ENCODE results near the gene RNU2-1.
"Not testable (repeated sequence)": the region's sequence is repeated elsewhere in the genome, so short reads cannot be mapped to it uniquely, and the experiment has no call there.

RNU2-1 gene

GRCh38 chr17:43233877-43234276 is at the start of gene RNU2-1:
RNU2-1 (minus strand) TSS chr17:43233977.
- not testable (repeated sequence) for DNase-seq

- DNase-seq = not testable (repeated sequence)
Measured at GRCh38 chr17:43272914-43273313, 39.1 kb upstream of the RNU2-1 start.

- DNase-seq = not testable (repeated sequence)
Measured at GRCh38 chr17:43272483-43272882, 38.7 kb upstream of the RNU2-1 start.

DNA sequence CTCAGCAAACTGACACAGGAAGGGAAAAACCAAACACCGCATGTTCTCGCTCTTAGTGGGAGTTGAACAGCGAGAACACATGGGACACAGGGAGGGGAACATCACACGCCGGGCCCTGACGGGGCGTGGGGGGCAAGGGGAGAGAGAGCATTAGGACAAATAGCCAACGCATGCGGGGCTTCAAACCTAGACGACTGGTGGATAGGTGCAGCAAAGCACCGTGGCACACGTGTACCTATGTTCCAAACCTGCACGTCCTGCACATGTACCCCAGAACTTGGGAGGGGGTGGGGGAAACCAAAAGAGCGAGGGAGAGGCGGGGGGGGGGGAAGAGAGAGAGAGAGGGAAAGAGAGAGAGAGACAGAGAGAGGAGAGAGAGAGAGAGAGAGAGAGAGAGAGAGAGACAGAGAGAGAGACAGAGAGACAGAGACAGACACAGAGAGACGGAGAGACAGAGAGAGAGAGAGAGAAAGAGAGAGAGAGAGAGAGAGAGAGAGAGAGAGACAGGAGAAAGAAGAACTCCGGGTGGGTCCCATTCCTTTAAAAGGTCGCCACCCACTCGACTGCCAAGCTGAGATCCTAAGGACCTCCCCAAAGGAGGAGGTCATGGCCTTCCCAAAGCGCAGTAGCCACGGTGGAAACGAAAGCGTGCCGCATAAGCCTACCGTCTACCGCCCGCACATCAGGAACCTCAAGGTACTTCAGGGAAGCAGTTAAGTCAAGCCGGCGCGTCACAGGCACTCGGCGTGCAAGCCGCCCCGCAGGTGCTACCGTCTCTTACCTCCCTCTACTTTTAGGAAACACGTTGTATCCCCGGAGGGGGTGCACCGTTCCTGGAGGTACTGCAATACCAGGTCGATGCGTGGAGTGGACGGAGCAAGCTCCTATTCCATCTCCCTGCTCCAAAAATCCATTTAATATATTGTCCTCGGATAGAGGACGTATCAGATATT is 37.1 kb upstream of the RNU2-1 start:
- not testable (repeated sequence) for DNase-seq

- not testable (repeated sequence) for DNase-seq
Measured at GRCh38 chr17:43246456-43246855, 12.7 kb upstream of the RNU2-1 start.

DNA sequence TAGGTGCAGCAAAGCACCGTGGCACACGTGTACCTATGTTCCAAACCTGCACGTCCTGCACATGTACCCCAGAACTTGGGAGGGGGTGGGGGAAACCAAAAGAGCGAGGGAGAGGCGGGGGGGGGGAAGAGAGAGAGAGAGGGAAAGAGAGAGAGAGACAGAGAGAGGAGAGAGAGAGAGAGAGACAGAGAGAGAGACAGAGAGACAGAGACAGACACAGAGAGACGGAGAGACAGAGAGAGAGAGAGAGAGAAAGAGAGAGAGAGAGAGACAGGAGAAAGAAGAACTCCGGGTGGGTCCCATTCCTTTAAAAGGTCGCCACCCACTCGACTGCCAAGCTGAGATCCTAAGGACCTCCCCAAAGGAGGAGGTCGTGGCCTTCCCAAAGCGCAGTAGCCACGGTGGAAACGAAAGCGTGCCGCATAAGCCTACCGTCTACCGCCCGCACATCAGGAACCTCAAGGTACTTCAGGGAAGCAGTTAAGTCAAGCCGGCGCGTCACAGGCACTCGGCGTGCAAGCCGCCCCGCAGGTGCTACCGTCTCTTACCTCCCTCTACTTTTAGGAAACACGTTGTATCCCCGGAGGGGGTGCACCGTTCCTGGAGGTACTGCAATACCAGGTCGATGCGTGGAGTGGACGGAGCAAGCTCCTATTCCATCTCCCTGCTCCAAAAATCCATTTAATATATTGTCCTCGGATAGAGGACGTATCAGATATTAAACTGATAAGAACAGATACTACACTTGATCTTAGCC is 7.0 kb upstream of the RNU2-1 start:
- DNase-seq = not testable (repeated sequence)

GRCh38 chr17:43239597-43239996 is 5.8 kb upstream of the RNU2-1 start:
- not testable (repeated sequence) for DNase-seq

DNA sequence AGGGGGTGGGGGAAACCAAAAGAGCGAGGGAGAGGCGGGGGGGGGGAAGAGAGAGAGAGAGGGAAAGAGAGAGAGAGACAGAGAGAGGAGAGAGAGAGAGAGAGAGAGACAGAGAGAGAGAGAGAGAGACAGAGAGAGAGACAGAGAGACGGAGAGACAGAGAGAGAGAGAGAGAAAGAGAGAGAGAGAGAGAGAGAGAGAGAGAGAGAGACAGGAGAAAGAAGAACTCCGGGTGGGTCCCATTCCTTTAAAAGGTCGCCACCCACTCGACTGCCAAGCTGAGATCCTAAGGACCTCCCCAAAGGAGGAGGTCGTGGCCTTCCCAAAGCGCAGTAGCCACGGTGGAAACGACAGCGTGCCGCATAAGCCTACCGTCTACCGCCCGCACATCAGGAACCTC is 514 bp downstream of the RNU2-1 start:
- not testable (repeated sequence) for DNase-seq

DNA sequence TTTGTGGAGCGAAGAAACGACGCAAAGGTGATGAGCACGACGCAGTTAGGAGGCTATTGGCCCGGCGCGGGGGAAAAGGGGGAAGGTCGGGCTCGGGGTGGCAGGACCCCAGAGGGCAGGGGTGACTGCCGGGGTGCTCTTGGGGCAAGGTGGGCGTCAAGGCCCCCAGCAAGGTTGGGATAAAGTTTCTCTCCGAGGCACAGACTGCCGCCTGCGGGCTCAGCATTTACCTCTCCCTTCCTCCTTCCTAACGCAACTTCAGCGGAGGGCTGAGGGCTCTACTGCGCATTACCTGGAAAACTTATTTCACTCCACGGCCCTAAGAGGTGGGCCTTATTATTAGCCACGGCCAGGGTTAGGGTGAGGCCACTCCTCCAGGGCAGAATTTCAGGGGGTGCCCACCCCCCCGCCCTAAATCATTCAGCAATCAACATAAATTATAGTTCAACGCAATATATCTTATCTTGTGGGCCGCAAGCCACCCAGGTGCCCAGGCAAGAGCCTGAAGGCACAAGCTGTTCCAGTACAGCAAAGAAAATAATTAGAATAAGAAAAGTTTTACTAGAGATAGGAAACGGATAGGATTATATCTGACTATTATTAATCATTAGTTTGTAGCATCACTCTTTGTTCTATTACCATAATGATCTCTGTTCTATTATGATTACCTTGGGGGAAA is 1.6 kb downstream of the RNU2-1 start:
- not testable (repeated sequence) for DNase-seq

DNA sequence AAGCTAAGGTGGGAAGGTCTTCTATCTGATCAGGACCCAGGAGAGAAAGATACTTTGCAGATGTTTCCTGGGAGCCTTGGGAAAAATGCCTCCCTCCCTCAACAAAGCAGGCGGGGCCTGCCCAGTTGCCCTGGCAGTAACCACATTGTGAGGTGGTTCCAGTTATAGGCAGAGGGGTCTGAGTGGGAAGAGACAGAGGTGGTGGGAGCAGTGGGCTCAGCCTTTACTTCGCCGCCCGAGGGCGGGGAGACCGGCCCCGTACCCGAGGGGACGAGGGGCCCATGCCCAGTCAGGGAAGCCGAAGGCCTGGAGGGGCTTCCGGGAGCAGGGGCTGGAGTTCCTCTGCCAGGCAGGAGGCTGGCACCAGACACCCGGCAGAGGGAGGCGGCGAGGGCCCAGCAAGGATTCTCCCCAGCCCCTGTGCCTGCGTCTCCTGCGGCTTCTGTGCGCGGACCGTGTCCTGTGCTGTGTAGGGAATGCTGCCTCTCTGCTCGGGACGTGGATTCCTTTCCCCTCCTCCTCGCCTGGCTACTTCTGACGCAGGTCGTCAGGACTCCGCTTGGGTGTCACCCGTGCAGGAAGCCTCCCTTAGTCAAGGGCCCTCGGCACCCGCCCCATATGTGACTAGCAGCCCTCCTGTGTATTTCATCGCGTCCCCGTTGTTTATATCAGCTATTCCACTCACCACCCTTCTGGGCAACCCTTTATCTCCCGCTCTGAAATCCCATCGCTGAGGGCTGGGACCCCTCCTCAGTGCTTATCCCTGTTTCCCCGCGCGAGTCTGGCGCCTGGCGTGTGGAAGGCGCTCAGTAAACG is 2.4 kb downstream of the RNU2-1 start:
- not testable (repeated sequence) for DNase-seq

DNA sequence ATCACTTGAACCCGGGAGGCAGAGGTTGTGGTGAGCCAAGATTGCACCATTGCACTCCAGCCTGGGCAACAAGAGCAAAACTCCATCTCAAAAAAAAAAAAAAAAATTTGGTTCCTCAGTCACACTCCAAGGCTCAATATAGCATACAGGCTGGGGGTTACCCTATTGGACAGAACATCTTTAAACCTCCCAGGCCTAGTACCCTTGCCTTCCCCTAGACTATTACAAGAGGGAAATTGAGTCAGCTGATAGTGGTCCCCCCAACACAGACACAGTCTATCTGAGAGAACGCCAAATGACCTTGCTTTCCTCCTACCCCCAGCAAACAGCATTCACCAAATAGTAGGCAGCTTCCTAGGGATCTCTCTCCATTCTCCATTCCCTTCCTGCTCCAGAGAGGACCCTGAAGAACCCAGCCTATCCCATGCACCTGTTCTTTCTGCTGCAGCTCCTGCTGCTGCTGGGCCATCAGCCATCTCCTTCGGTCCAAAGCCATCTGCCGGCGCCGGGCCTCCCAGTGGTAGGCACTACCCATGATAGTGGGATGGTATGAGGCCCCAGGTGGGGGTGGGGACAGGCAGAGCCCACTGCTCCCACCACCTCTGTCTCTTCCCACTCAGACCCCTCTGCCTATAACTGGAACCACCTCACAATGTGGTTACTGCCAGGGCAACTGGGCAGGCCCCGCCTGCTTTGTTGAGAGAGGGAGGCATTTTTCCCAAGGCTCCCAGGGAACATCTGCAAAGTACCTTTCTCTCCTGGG is 5.6 kb downstream of the RNU2-1 start, which contains the start of gene CCDC200:
Gene CCDC200 (minus strand): TSS at position 604 of the 763 bp plus-strand sequence. CDS start 69 bp downstream, at position 535.
- DNase-seq = not testable (repeated sequence)

DNA sequence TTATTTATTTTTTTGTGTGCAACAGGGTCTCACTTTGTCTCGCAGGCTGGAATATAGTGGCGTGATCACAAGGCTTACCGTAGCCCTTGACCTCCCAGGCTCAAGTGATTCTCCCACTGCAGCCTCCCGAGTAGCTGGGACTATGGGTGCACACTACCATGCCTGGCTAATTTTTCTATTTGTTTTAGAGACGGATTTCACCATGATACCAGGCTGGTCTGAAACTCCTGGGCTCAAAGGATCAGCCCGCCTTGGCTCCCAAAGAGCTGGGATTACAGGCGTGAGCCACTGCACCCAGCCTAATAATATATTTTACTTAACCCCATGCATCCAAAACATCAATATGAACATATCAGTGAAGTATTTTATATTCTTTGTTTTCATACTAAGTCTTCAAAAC is 7.4 kb downstream of the RNU2-1 start:
- no peak for DNase-seq

DNA sequence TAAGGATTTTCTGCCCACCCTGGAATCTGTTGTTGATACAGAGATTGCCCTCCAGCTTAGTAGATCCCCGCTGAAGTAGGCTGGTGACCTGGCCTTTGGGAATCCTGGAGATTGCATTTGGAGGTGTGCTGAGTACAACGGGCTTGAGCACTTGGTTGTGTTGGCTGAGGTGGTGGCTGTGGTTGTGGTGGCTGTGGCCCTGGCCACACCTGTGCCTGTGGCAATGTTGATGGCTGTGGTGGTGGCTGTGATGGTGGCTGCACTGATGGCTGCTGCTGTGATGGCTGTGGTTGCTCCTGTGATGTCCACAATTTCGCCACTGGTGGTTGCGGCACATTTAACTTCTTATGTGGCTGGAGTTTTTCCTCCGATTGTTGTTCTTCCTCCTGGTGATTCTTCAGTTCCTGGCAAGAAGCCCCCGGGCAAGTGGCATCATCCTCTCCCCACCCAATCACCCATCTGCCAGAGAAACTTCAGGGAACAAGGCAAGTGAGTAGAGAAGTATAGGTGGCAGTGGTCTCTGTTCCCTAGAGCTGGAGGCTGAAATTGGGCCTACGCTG is 9.6 kb downstream of the RNU2-1 start:
- DNase-seq = no peak

GRCh38 chr17:43220511-43221125 is 13.2 kb downstream of the RNU2-1 start:
- no peak for DNase-seq

DNA sequence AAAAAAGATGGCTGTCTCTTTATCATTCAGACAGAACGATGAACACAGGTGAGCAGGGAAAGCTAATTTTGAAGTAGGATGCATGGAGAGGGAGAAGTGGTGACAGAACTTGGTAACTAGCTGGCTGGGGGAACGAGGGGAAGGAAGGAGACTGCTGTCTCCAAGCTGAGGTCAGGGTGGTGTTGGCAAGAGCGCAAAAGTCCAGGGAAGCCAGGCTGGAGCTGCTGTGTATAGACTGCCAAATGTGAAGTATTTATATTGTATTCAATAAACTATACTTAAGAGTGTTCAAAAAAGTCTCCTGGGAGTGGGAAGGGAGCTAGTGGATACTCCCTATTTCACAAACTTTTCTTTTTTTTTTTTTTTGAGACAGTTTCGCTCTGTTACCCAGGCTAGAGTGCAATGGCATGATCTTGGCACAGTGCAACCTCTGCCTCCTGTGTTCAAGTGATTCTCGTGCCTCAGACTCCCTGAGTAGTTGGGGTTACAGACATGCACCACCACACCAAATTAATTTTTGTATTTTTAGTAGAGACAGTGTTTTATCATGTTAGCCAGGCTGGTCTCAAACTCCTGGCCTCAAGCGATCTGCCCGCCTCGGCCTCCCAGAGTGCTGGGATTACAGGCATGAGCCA is 13.9 kb downstream of the RNU2-1 start:
- no peak for DNase-seq

GRCh38 chr17:43219001-43219400 is 14.8 kb downstream of the RNU2-1 start:
- DNase-seq = no peak

DNA sequence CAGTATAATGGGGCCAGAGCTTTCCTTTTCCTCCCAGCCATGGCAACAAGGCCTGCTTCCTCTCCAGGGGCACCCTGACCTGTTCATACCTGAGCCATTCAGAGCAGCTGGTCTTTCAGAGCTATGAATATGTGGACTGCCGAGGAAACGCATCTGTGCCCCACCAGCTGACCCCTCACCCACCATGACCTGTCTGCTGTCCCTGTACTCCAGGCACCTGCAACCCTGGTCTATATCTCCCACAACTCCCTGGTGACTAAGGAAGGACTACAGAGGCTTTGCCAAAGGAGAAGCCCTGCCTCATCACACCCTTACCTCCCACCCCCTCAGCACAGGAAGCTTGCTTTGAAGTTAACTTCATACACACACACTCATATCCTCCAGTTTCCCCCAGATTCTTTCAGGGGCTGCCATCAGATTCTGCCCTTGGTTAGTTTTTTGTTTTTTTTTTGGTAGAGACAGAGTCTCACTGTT is 16.1 kb downstream of the RNU2-1 start:
- no peak for DNase-seq

GRCh38 chr17:43216762-43217613 is 16.8 kb downstream of the RNU2-1 start:
- no peak for DNase-seq

- DNase-seq = no peak
Measured at GRCh38 chr17:43216369-43216761, 17.4 kb downstream of the RNU2-1 start.

All from HCEC 1CT (cell line).